Activated CD8-positive, alpha-beta T cell treated with anti-CD3 and anti-CD28 coated beads for 36 hours (primary cell): Measurements from ENCODE around the gene AGPAT2. TPM values are rescaled to one million over a fixed set of nuclear protein-coding genes. Genes with fewer than 3 reads are reported as not detected.

ENCODE experiments used
- ATAC-seq: fragments of 200-7000 bp; cut with Tn5 transposase; one replicate; pipeline ENCODE4 v1.10.0; 2021; ENCODE audit warnings: mild to moderate bottlenecking, moderate library complexity
- CTCF ChIA-PET: fragments of 350-600 bp; sonication (Branson Sonifier 250); formaldehyde crosslinking; loops from one replicate; lab custom pipeline; 2021; ENCODE audit warnings: antibody characterized with exemption; lab: Charles Lee
- POLR2A ChIA-PET: fragments of 350-600 bp; sonication (Branson Sonifier 250); formaldehyde crosslinking; loops from one replicate; lab custom pipeline; 2021; ENCODE audit warnings: antibody characterized with exemption; lab: Charles Lee
- DNase-seq: peaks from one replicate; pipeline ENCODE4 v3.0.0-alpha.2; 2020
- H3K27ac Mint-ChIP-seq: one replicate; pipeline ENCODE4 v1.8.0; 2021; ENCODE audit warnings: mild to moderate bottlenecking, mixed read lengths
- H3K27me3 Mint-ChIP-seq: one replicate; pipeline ENCODE4 v1.8.0; 2021; ENCODE audit warnings: mixed read lengths
- H3K36me3 Mint-ChIP-seq: one replicate; pipeline ENCODE4 v1.8.0; 2021; ENCODE audit warnings: low read depth, mixed read lengths
- H3K4me1 Mint-ChIP-seq: one replicate; pipeline ENCODE4 v1.8.0; 2021; ENCODE audit warnings: low read depth, mixed read lengths
- H3K4me3 Mint-ChIP-seq: one replicate; pipeline ENCODE4 v1.8.0; 2021; ENCODE audit warnings: mild to moderate bottlenecking, moderate library complexity, mixed read lengths
- H3K9me3 Mint-ChIP-seq: one replicate; pipeline ENCODE4 v1.8.0; 2021; ENCODE audit warnings: mixed read lengths
- intact Hi-C: fragments of 100-400 bp; cut with micrococcal nuclease; formaldehyde crosslinking; loops from one replicate; pipeline ENCODE4 v1.10.0; 2022
- total RNA-seq, 2 experiments: library from RNA; stranded (reverse); gene quantifications; one replicate each; pipeline ENCODE4 v1.2.3, GENCODE V29; 2021
- TF ChIP-seq, protein P1 (sequence below): fragments of 200-600 bp; IDR thresholded peaks from one replicate; pipeline ENCODE4 v1.8.0; 2022; ENCODE audit warnings: antibody characterized with exemption, mild to moderate bottlenecking

AGPAT2 gene
- total RNA-seq, 2 experiments from 2014 or later: 11.3 to 11.8 TPM

- H3K27me3 Mint-ChIP-seq: no peaks in the 10 kb centered on the region
- ATAC-seq: no peak
- peaks cover 29% of the 10 kb centered on the region for H3K4me1 Mint-ChIP-seq
- ChIA-PET CTCF (no interaction called here), POLR2A (interaction anchor here (1.3 kb wide), 2 partner anchors 9 to 11 kb away, joined by 4 read pairs; no protein-coding TSS in a partner anchor)
- H3K9me3 Mint-ChIP-seq: no peaks in the 10 kb centered on the region
- H3K36me3 Mint-ChIP-seq: peaks cover 37% of the 10 kb centered on the region
- H3K27ac Mint-ChIP-seq: no peak overlapping the region
- no peak for DNase-seq
- TF ChIP-seq, protein P1, sequence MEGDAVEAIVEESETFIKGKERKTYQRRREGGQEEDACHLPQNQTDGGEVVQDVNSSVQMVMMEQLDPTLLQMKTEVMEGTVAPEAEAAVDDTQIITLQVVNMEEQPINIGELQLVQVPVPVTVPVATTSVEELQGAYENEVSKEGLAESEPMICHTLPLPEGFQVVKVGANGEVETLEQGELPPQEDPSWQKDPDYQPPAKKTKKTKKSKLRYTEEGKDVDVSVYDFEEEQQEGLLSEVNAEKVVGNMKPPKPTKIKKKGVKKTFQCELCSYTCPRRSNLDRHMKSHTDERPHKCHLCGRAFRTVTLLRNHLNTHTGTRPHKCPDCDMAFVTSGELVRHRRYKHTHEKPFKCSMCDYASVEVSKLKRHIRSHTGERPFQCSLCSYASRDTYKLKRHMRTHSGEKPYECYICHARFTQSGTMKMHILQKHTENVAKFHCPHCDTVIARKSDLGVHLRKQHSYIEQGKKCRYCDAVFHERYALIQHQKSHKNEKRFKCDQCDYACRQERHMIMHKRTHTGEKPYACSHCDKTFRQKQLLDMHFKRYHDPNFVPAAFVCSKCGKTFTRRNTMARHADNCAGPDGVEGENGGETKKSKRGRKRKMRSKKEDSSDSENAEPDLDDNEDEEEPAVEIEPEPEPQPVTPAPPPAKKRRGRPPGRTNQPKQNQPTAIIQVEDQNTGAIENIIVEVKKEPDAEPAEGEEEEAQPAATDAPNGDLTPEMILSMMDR: no peak
- no peak overlapping the region for H3K4me3 Mint-ChIP-seq
- intact Hi-C loops: no loop called here
Observed at GRCh38 chr9:136722093-136722968, 35.1 kb upstream of the AGPAT2 start.

- DNase-seq: no peak
- intact Hi-C loops: no loop called here
- no peak overlapping the region for H3K27ac Mint-ChIP-seq
- H3K36me3 Mint-ChIP-seq: peaks cover 30% of the 10 kb centered on the region
- H3K27me3 Mint-ChIP-seq: peaks cover 2% of the 10 kb centered on the region
- TF ChIP-seq, protein P1: no peak
- no peak overlapping the region for H3K4me3 Mint-ChIP-seq
- POLR2A ChIA-PET: interaction anchor here (1.3 kb wide), 1 partner anchor 8 kb away, joined by 4 read pairs; no protein-coding TSS in a partner anchor
- CTCF ChIA-PET: no interaction called here
- peaks cover 25% of the 10 kb centered on the region for H3K4me1 Mint-ChIP-seq
- ATAC-seq: no peak
- H3K9me3 Mint-ChIP-seq: no peaks in the 10 kb centered on the region
Observed at GRCh38 chr9:136721339-136722092, 34.3 kb upstream of the AGPAT2 start.

GRCh38 chr9:136720898-136721338 lies 33.7 kb upstream of the AGPAT2 start:
- no peak for DNase-seq
- Mint-ChIP-seq H3K27ac (no peak overlapping the region), H3K9me3 (no peaks in the 10 kb centered on the region), H3K4me3 (no peak overlapping the region), H3K27me3 (peaks cover 3% of the 10 kb centered on the region), H3K36me3 (peaks cover 24% of the 10 kb centered on the region), H3K4me1 (peaks cover 20% of the 10 kb centered on the region)
- ATAC-seq: no peak
- POLR2A ChIA-PET: no interaction called here
- TF ChIP-seq, protein P1: no peak
- intact Hi-C loops: no loop called here
- CTCF ChIA-PET: no interaction called here

DNA sequence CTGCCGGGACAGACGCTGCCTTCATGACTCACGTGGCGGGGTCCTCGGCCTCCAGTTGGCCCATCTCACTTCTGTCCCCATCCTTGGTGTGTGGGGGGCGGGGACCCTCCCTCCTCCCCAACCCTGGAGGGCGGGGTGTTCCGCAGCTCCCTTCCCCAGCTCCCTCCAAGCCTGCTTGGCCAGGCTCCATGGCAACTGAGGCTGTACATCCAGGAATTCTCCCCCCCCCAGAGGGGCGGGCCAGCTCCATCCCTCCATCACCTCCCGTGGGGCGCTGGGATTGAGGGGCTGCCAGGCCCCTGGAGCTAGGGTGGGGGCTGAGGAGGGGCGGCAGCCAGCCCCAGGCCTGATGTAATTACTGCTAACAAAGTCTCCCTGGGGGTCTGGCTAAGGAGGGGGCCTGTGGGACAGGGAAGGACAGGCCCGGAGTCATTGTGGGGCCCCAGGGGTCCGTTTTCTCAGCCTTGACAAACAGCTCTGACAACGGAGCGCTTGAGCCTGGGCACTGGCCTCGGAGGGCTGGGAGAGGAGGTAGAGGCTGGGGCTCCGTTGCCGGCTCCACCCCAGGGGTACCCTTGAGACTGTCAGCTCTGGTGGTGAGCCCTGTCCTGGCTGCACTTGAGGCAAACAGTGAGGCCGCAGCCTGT lies 33.1 kb upstream of the AGPAT2 start:
- peaks cover 6% of the 10 kb centered on the region for H3K27me3 Mint-ChIP-seq
- POLR2A ChIA-PET: interaction anchor here (1.0 kb wide), 1 partner anchor 8 kb away, joined by 3 read pairs; no protein-coding TSS in a partner anchor

More for the DNA sequence above, 33.1 kb upstream of the AGPAT2 start:
- intact Hi-C loops: no loop called here
- TF ChIP-seq, protein P1: no peak
- CTCF ChIA-PET: no interaction called here
- ATAC-seq (no peak), DNase-seq (no peak)
- peaks cover 15% of the 10 kb centered on the region for H3K4me1 Mint-ChIP-seq
- H3K9me3 Mint-ChIP-seq: no peaks in the 10 kb centered on the region
- no peak overlapping the region for H3K4me3 Mint-ChIP-seq
- H3K27ac Mint-ChIP-seq: no peak overlapping the region
- peaks cover 19% of the 10 kb centered on the region for H3K36me3 Mint-ChIP-seq
